Astrocyte (in vitro differentiated cells and primary cell): ENCODE results near the gene NDUFC2.

Experiments used
- EZH2 ChIP-seq: IDR thresholded peaks from 2 replicates; pipeline ENCODE4 v1.6.1; 2012; ENCODE audit warnings: mild to moderate bottlenecking, low read length, inconsistent platforms; ENCODE audit not compliant: insufficient read depth
- TF ChIP-seq, protein P1 (sequence below): IDR thresholded peaks from 2 replicates; pipeline ENCODE4 v1.5.1; 2011; ENCODE audit warnings: low read depth, mild to moderate bottlenecking, inconsistent platforms, low read length, moderate library complexity; ENCODE audit not compliant: insufficient read depth

DNA sequence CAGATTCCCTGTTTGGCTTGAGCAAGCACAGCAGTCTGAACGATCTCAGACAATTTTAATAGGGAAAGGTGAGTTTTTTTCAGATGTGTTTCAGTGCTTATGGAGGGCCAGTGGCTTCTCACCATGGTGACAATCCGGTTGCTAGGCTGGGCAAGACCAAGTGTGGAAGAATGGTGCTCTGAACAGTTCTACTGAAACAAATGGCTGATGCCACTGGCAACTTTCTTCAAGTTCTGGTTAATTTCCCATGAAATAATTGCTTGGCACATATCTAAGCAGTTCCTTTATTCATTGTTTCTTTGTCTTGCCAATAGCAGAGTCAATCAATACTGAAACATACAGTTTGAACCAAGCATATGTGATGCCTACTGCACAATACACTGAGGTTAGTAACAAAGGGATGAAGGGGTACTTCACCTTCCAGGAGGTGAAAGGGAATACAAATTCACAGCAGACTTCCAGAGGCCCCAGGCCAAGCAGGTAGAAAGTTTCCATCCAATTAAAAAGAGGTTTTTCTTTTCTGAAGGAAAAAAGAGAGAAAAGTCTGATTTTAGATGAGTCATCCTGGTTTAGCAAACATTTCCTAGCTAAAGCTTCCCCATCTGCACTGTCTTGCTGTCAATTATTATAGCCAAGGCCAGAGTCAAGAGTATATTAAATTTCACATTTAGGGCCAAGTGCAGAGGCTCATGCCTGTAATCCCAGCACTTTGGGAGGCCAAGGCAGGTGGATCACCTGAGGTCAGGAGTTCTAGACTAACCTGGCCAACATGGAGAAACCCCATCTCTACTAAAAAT, 21.2 kb upstream of the NDUFC2 start:
- TF ChIP-seq, protein P1, sequence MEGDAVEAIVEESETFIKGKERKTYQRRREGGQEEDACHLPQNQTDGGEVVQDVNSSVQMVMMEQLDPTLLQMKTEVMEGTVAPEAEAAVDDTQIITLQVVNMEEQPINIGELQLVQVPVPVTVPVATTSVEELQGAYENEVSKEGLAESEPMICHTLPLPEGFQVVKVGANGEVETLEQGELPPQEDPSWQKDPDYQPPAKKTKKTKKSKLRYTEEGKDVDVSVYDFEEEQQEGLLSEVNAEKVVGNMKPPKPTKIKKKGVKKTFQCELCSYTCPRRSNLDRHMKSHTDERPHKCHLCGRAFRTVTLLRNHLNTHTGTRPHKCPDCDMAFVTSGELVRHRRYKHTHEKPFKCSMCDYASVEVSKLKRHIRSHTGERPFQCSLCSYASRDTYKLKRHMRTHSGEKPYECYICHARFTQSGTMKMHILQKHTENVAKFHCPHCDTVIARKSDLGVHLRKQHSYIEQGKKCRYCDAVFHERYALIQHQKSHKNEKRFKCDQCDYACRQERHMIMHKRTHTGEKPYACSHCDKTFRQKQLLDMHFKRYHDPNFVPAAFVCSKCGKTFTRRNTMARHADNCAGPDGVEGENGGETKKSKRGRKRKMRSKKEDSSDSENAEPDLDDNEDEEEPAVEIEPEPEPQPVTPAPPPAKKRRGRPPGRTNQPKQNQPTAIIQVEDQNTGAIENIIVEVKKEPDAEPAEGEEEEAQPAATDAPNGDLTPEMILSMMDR, result no peak
- no peak for TF ChIP-seq EZH2
